Upper lobe of left lung (tissue), 4 donors: Measurements from ENCODE around the gene ANGPTL5.

ENCODE experiments used
- POLR2A ChIP-seq, 4 donors: fragments of 450-650 bp; IDR thresholded peaks; one replicate each; pipeline ENCODE4 v1.5.1; 2016 to 2017; ENCODE audit warnings: antibody characterized with exemption in 4 of 4, mild to moderate bottlenecking in 2 of 4
- POLR2AphosphoS5 ChIP-seq, 2 donors: sonication (generic); formaldehyde crosslinking; IDR thresholded peaks; one replicate each; pipeline ENCODE4 v1.5.1; 2017; ENCODE audit warnings: antibody characterized with exemption in 2 of 2
- TF ChIP-seq, protein P1 (sequence below), 6 experiments: fragments of 450-650 bp in 4 of 6; fragments of 200-600 bp in 2 of 6; sonication (generic) in 2 of 6; IDR thresholded peaks; one replicate each; pipeline ENCODE4 v1.5.1; 2016 to 2019; ENCODE audit warnings: antibody characterized with exemption in 6 of 6

DNA sequence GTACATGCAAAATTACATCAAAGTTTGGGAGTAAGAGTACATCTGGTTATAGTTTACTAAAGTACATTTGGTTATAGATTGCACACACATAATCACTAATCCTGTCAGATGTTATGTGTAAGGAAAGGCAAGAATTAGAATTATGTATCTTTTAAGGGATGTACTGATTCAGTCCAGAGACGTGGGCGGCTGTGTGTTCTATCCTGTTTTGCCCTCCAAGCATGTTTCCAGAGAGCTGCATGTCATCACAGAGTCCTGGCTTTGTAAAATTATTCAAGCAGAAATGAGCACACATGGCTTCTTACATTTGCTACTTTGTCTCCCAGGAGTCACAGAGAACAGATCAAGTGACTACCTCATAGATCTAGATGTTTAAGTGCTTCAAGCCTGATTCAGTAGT, 34.7 kb downstream of the ANGPTL5 start:
- TF ChIP-seq, protein P1, sequence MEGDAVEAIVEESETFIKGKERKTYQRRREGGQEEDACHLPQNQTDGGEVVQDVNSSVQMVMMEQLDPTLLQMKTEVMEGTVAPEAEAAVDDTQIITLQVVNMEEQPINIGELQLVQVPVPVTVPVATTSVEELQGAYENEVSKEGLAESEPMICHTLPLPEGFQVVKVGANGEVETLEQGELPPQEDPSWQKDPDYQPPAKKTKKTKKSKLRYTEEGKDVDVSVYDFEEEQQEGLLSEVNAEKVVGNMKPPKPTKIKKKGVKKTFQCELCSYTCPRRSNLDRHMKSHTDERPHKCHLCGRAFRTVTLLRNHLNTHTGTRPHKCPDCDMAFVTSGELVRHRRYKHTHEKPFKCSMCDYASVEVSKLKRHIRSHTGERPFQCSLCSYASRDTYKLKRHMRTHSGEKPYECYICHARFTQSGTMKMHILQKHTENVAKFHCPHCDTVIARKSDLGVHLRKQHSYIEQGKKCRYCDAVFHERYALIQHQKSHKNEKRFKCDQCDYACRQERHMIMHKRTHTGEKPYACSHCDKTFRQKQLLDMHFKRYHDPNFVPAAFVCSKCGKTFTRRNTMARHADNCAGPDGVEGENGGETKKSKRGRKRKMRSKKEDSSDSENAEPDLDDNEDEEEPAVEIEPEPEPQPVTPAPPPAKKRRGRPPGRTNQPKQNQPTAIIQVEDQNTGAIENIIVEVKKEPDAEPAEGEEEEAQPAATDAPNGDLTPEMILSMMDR (IDR thresholded peaks at IDR 0.05) = no peak
- TF ChIP-seq POLR2AphosphoS5 (IDR thresholded peaks at IDR 0.05) (no peak), POLR2A (IDR thresholded peaks at IDR 0.05) (no peak)
